Measurements from ENCODE around the gene CPAMD8.
"Not testable (repeated sequence)": the region's sequence is repeated elsewhere in the genome, so short reads cannot be mapped to it uniquely, and the experiment has no call there.

The CPAMD8 gene

DNA sequence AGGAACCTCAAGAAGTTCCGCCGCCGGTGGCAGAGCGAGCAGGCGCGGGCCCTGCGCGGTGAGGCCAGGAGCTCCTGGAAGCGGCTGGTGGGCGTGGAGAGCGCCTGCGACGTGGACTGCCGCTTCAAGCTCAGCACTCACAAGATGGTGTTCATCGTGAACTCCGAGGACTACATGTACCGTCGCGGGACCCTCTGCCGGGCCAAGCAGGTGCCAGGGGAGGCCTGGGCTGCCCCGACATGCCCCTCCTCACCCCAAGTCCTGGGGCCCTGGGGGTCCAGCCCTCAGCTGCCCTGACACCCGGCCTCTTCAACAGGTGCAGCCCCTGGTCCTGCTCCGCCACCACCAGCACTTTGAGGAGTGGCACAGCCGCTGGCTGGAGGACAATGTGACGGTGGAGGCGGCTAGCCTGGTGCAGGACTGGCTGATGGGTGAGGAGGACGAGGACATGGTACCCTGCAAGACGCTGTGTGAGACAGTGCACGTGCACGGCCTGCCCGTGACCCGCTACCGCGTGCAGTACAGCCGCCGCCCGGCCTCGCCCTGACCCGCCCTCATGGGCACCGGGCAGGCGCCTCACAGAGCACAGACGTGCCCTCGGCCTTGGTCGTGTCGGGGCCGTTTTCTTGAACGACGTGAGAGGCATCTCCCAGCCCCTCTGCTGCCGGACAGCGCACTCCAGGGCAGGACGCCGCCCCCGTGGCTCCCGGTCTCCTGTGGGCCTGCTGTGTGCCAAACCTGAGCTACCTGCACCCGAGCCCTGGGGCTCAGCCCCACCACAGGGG lies 148.2 kb downstream of the CPAMD8 start:
- in situ Hi-C loops (cut with HindIII; ENCODE audit: low sequenced_read_pairs): no loop called here
- DNase-seq (ENCODE audit: low read depth, low spot score): no peak
- TF ChIP-seq, protein P1, sequence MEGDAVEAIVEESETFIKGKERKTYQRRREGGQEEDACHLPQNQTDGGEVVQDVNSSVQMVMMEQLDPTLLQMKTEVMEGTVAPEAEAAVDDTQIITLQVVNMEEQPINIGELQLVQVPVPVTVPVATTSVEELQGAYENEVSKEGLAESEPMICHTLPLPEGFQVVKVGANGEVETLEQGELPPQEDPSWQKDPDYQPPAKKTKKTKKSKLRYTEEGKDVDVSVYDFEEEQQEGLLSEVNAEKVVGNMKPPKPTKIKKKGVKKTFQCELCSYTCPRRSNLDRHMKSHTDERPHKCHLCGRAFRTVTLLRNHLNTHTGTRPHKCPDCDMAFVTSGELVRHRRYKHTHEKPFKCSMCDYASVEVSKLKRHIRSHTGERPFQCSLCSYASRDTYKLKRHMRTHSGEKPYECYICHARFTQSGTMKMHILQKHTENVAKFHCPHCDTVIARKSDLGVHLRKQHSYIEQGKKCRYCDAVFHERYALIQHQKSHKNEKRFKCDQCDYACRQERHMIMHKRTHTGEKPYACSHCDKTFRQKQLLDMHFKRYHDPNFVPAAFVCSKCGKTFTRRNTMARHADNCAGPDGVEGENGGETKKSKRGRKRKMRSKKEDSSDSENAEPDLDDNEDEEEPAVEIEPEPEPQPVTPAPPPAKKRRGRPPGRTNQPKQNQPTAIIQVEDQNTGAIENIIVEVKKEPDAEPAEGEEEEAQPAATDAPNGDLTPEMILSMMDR (IDR thresholded peaks at IDR 0.05; ENCODE audit: low read depth, low read length): no peak
- no peak overlapping the region for H3K4me3 ChIP-seq (ENCODE audit: low read depth, low read length)

DNA sequence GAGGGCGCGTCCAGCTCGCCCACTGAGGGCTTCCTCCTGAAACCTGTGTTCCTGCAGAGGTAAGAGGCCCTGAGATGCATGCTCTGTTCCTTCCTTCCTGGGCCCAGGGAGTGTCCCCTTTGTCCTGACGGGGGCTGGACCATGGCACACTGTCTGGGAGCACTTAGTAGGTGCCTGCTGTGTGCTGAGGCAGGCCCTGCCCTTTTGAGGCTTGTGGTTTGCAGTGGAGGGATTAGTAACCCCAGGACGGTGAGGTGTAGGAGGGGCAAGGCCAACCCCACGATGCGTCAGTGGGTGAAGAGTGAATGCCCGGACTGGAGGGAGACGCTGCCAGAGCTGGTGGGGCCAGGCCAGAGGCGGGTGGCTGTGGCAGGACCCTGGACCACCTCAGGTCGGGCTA lies 149.0 kb downstream of the CPAMD8 start:
- in situ Hi-C loops (cut with HindIII; ENCODE audit: low sequenced_read_pairs): no loop called here
- TF ChIP-seq, protein P1 (IDR thresholded peaks at IDR 0.05; ENCODE audit: low read depth, low read length): no peak
- no peak overlapping the region for H3K4me3 ChIP-seq (ENCODE audit: low read depth, low read length)
- no peak for DNase-seq (ENCODE audit: low read depth, low spot score)

GRCh38 chr19:16876904-16877361 lies 149.7 kb downstream of the CPAMD8 start:
- TF ChIP-seq, protein P1 (IDR thresholded peaks at IDR 0.05; ENCODE audit: low read depth, low read length): no peak
- peak; percentile 64 for DNase-seq (ENCODE audit: low read depth, low spot score)
- H3K4me3 ChIP-seq (ENCODE audit: low read depth, low read length): no peak overlapping the region
- in situ Hi-C loops (cut with HindIII; ENCODE audit: low sequenced_read_pairs): no loop called here

- H3K4me3 ChIP-seq (ENCODE audit: low read depth, low read length): no peak overlapping the region
- TF ChIP-seq, protein P1 (IDR thresholded peaks at IDR 0.05; ENCODE audit: low read depth, low read length): no peak
- in situ Hi-C loops (cut with HindIII; ENCODE audit: low sequenced_read_pairs): no loop called here
- DNase-seq (ENCODE audit: low read depth, low spot score): no peak
Observed at GRCh38 chr19:16875584-16876555, 150.7 kb downstream of the CPAMD8 start.

DNA sequence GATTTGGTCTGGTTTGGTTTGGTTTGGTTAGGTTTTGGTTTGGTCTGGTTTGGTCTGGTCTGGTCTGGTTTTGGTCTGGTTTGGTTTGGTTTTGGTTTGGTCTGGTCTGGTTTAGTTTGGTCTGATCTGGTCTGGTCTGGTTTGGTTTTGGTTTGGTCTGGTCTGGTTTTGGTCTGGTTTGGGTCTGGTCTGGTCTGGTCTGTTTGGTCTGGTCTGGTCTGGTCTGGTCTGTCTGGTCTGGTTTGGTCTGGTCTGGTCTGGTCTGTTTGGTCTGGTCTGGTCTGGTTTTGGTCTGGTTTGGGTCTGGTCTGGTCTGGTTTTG lies 151.7 kb downstream of the CPAMD8 start:
- DNase-seq (ENCODE audit: low read depth, low spot score); in situ Hi-C loops (cut with HindIII; ENCODE audit: low sequenced_read_pairs): not testable (repeated sequence)

DNA sequence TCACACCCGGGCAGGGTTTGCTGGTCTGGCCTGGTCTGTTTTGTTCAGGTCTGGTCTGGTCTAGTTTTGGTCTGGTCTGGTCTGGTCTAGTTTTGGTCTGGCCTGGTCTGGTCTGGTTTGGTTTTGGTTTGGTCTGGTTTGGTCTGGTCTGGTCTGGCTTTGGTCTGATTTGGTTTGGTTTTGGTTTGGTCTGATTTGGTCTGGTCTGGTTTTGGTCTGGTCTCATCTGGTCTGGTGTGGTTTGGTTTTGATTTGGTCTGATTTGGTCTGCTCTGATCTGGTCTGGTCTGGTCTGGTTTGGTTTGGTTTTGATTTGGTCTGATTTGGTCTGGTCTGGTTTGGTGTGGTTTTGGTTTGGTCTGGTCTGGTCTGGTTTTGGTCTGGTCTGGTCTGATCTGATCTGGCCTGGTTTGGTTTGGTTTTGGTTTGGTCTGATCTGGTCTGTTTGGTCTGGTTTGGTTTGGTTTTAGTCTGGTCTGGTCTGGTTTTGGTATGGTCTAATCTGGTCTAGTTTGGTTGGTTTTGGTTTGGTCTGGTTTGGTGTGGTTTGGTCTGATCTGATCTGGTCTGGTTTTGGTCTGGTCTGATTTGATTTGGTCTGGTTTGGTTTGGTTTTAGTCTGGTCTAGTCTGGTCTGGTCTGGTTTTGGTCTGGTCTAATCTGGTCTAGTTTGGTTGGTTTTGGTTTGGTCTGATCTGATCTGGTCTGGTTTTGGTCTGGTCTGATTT lies 152.2 kb downstream of the CPAMD8 start:
- DNase-seq (ENCODE audit: low read depth, low spot score): no peak
- H3K4me3 ChIP-seq (ENCODE audit: low read depth, low read length): no peak overlapping the region
- in situ Hi-C loops (cut with HindIII; ENCODE audit: low sequenced_read_pairs): no loop called here
- TF ChIP-seq, protein P1 (IDR thresholded peaks at IDR 0.05; ENCODE audit: low read depth, low read length): no peak

More for the DNA sequence above, 151.7 kb downstream of the CPAMD8 start:
- H3K4me3 ChIP-seq (ENCODE audit: low read depth, low read length): not testable (repeated sequence)

Measured in astrocyte of the spinal cord (primary cell).